HFF-Myc (cell line): ENCODE data around the gene SCAF11.

ENCODE experiments used
- DNase-seq: peaks from one replicate; pipeline ENCODE4 v3.0.0-alpha.2; 2011; ENCODE audit warnings: low read depth; ENCODE audit errors: extremely low read depth
- H3K4me3 ChIP-seq: replicated peaks from 2 replicates; pipeline ENCODE4 v1.5.1; 2011; ENCODE audit warnings: low read depth, mild to moderate bottlenecking, control low read depth, low read length
- TF ChIP-seq, protein P1 (sequence below): IDR thresholded peaks from 2 replicates; pipeline ENCODE4 v1.5.1; 2012; ENCODE audit warnings: mild to moderate bottlenecking, low read depth, low read length, control low read depth; ENCODE audit errors: missing control alignments

SCAF11 gene

DNA sequence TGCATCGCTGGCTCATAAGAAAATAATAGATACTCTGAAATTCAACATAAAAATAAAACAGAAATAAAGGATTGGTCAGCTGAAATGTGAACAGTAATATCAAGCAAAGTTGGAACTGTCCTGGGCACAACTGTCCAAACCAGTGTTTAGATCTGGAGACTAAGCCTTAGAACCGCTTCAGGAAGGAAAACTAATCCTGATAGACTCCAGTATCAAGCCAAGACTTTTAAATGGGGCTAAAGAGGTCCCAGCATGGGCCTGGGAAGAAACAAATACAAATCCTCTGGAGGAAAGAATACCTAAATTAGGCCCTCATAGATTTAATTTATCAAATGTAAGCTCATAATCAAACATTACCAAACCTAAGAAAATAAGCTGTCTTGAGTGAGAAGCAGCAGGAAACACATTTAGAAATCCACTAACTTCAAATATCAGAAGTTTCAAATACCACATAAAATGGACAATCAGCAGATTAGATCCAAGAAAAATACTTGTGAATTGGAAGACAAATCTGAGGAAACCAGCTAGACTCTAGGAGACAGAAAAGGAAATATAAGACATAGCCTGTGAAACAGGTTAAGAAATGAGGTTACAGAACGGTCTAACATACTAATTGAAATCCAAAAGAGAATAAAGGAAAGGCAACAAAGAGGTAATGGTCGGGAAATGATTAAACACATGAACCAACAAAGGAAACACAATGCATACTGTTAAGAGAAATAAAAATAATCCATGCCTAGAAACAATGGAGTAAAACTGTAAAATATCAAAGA, 27.6 kb downstream of the SCAF11 start:
- no peak for DNase-seq
- TF ChIP-seq, protein P1, sequence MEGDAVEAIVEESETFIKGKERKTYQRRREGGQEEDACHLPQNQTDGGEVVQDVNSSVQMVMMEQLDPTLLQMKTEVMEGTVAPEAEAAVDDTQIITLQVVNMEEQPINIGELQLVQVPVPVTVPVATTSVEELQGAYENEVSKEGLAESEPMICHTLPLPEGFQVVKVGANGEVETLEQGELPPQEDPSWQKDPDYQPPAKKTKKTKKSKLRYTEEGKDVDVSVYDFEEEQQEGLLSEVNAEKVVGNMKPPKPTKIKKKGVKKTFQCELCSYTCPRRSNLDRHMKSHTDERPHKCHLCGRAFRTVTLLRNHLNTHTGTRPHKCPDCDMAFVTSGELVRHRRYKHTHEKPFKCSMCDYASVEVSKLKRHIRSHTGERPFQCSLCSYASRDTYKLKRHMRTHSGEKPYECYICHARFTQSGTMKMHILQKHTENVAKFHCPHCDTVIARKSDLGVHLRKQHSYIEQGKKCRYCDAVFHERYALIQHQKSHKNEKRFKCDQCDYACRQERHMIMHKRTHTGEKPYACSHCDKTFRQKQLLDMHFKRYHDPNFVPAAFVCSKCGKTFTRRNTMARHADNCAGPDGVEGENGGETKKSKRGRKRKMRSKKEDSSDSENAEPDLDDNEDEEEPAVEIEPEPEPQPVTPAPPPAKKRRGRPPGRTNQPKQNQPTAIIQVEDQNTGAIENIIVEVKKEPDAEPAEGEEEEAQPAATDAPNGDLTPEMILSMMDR = no peak

DNA sequence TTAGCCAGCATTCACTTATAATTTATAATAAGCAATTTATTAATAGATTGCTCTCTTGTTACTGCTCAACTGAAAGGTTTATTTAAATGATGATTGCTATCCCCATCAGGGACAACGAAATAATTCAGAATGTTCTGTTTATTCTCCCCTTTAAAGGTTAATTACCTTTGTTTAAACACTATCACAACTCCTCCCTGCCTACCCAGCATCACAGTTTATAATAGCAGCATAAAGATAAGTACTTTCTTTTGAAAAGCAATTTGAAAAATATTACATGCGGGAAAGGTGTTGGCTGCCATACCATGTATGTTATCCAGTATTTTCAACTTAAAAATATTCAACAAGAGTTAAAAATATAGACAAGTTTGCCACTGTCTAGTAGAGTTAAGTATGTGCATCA, 30.6 kb downstream of the SCAF11 start:
- no peak for DNase-seq
- no peak overlapping the region for H3K4me3 ChIP-seq
- TF ChIP-seq, protein P1 = no peak

More for the DNA sequence above, 27.6 kb downstream of the SCAF11 start:
- H3K4me3 ChIP-seq = no peak overlapping the region

GRCh38 chr12:45959025-45959424, 31.3 kb downstream of the SCAF11 start:
- TF ChIP-seq, protein P1 = no peak
- DNase-seq = no peak
- no peak overlapping the region for H3K4me3 ChIP-seq

- TF ChIP-seq, protein P1 = no peak
Observed at GRCh38 chr12:45948546-45948945, 41.8 kb downstream of the SCAF11 start.

GRCh38 chr12:45946435-45946834, 43.9 kb downstream of the SCAF11 start:
- no peak overlapping the region for H3K4me3 ChIP-seq
- TF ChIP-seq, protein P1 = no peak
- DNase-seq = no peak

More at GRCh38 chr12:45948546-45948945, 41.8 kb downstream of the SCAF11 start:
- H3K4me3 ChIP-seq = no peak overlapping the region
- DNase-seq = no peak

- DNase-seq = no peak
- TF ChIP-seq, protein P1 = no peak
Observed at GRCh38 chr12:45944771-45945170, 45.6 kb downstream of the SCAF11 start.

More at GRCh38 chr12:45944771-45945170, 45.6 kb downstream of the SCAF11 start:
- H3K4me3 ChIP-seq = no peak overlapping the region
